Measurements from ENCODE around the gene CLNK.

The CLNK gene

GRCh38 chr4:10701702-10702460 is 17.3 kb upstream of the CLNK start:
- no peak overlapping the region for H3K4me3 ChIP-seq (ENCODE audit: low read length)
- DNase-seq (ENCODE audit: low read depth): no peak
- TF ChIP-seq, protein P1, sequence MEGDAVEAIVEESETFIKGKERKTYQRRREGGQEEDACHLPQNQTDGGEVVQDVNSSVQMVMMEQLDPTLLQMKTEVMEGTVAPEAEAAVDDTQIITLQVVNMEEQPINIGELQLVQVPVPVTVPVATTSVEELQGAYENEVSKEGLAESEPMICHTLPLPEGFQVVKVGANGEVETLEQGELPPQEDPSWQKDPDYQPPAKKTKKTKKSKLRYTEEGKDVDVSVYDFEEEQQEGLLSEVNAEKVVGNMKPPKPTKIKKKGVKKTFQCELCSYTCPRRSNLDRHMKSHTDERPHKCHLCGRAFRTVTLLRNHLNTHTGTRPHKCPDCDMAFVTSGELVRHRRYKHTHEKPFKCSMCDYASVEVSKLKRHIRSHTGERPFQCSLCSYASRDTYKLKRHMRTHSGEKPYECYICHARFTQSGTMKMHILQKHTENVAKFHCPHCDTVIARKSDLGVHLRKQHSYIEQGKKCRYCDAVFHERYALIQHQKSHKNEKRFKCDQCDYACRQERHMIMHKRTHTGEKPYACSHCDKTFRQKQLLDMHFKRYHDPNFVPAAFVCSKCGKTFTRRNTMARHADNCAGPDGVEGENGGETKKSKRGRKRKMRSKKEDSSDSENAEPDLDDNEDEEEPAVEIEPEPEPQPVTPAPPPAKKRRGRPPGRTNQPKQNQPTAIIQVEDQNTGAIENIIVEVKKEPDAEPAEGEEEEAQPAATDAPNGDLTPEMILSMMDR (conservative IDR thresholded peaks at IDR 0.05; ENCODE audit: low read depth, low read length): no peak

- DNase-seq (ENCODE audit: low read depth): no peak
- TF ChIP-seq, protein P1 (conservative IDR thresholded peaks at IDR 0.05; ENCODE audit: low read depth, low read length): no peak
Observed at GRCh38 chr4:10701161-10701560, 16.6 kb upstream of the CLNK start.

GRCh38 chr4:10698172-10698571 is 13.6 kb upstream of the CLNK start:
- no peak overlapping the region for H3K4me3 ChIP-seq (ENCODE audit: low read length)
- no peak for DNase-seq (ENCODE audit: low read depth)
- TF ChIP-seq, protein P1 (conservative IDR thresholded peaks at IDR 0.05; ENCODE audit: low read depth, low read length): no peak

More at GRCh38 chr4:10701161-10701560, 16.6 kb upstream of the CLNK start:
- no peak overlapping the region for H3K4me3 ChIP-seq (ENCODE audit: low read length)

- no peak for DNase-seq (ENCODE audit: low read depth)
- no peak overlapping the region for H3K4me3 ChIP-seq (ENCODE audit: low read length)
- TF ChIP-seq, protein P1 (conservative IDR thresholded peaks at IDR 0.05; ENCODE audit: low read depth, low read length): no peak
Observed at GRCh38 chr4:10697086-10697485, 12.5 kb upstream of the CLNK start.

- H3K4me3 ChIP-seq (ENCODE audit: low read length): no peak overlapping the region
- DNase-seq (ENCODE audit: low read depth): no peak
- TF ChIP-seq, protein P1 (conservative IDR thresholded peaks at IDR 0.05; ENCODE audit: low read depth, low read length): no peak
Observed at GRCh38 chr4:10696253-10696652, 11.7 kb upstream of the CLNK start.

GRCh38 chr4:10694828-10695209 is 10.3 kb upstream of the CLNK start:
- DNase-seq (ENCODE audit: low read depth): no peak
- H3K4me3 ChIP-seq (ENCODE audit: low read length): no peak overlapping the region
- TF ChIP-seq, protein P1 (conservative IDR thresholded peaks at IDR 0.05; ENCODE audit: low read depth, low read length): no peak

GRCh38 chr4:10694151-10694827 is 9.7 kb upstream of the CLNK start:
- TF ChIP-seq, protein P1 (conservative IDR thresholded peaks at IDR 0.05; ENCODE audit: low read depth, low read length): no peak
- DNase-seq (ENCODE audit: low read depth): no peak

More at GRCh38 chr4:10694151-10694827, 9.7 kb upstream of the CLNK start:
- no peak overlapping the region for H3K4me3 ChIP-seq (ENCODE audit: low read length)
